ENCODE measurements around the gene LRP5. TPM values are rescaled to one million over a fixed set of nuclear protein-coding genes. Genes with fewer than 3 reads are reported as not detected.

The LRP5 gene
- total RNA-seq, 1 donor from 2014 or later, result 20.2 TPM

DNA sequence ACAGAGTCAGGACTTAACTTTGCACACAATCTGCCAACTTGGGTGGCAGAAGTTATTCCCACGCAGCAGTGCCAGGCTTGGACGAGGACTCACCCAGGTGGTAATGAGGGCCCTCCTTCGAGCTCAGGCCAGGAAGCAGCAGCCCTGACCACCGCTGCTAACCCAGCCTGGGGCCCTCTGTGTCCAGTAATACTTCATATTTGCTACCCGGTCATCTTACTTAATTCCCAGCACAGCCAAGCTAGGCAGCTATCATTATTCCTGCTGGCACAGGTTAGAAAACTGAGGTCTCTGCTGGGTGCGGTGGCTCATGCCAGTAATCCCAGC lies 15.4 kb upstream of the LRP5 start:
- H3K36me3 Mint-ChIP-seq (ENCODE audit: low read depth, unreplicated experiment), result no peaks in the 10 kb centered on the region
- no peak overlapping the region for H3K27ac Mint-ChIP-seq (ENCODE audit: unreplicated experiment)
- no peak overlapping the region for H2AFZ ChIP-seq (ENCODE audit: low read depth, low read length)

DNA sequence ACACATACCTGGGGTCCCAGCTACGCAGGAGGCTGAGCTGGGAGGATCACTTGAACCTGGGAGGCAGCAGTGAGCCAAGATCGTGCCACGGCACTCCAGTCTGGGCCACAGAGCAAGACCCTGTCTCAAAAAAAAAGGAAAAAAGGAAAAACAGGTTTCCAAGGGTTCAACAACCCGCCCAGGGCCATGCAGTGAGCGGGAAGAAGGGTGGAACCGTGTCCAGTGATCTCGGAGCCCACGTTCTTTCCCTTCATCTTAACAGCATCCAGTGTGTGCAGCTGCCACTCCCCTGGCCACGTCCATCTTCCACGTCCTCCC lies 14.9 kb upstream of the LRP5 start:
- H4K20me1 ChIP-seq (ENCODE audit: insufficient read depth, low read length), result no peaks in the 10 kb centered on the region
- no peaks in the 10 kb centered on the region for H3K4me1 ChIP-seq (ENCODE audit: insufficient read depth, low read length)
- H3K4me2 ChIP-seq (ENCODE audit: low read length), result peak overlapping the region; percentile 52
- no peaks in the 10 kb centered on the region for H3K36me3 Mint-ChIP-seq (ENCODE audit: low read depth, unreplicated experiment)
- no peaks in the 10 kb centered on the region for H3K79me2 ChIP-seq (ENCODE audit: insufficient read depth, low read length)
- H3K36me3 ChIP-seq (ENCODE audit: insufficient read depth, low read length), result no peaks in the 10 kb centered on the region
- H3K27ac ChIP-seq (ENCODE audit: low read depth, low read length), result no peak overlapping the region
- DNase-seq (ENCODE audit: low read depth), result no peak
- no peaks in the 10 kb centered on the region for H3K9me3 Mint-ChIP-seq (ENCODE audit: unreplicated experiment)
- H3K27ac Mint-ChIP-seq (ENCODE audit: unreplicated experiment), result no peak overlapping the region
- no peak overlapping the region for H3K4me3 ChIP-seq (ENCODE audit: insufficient read depth, low read depth, low read length)
- H3K9me3 ChIP-seq (ENCODE audit: insufficient read depth, low read depth, low read length), result no peaks in the 10 kb centered on the region
- no peak overlapping the region for H3K4me3 Mint-ChIP-seq (ENCODE audit: unreplicated experiment)
- TF ChIP-seq, protein P1, sequence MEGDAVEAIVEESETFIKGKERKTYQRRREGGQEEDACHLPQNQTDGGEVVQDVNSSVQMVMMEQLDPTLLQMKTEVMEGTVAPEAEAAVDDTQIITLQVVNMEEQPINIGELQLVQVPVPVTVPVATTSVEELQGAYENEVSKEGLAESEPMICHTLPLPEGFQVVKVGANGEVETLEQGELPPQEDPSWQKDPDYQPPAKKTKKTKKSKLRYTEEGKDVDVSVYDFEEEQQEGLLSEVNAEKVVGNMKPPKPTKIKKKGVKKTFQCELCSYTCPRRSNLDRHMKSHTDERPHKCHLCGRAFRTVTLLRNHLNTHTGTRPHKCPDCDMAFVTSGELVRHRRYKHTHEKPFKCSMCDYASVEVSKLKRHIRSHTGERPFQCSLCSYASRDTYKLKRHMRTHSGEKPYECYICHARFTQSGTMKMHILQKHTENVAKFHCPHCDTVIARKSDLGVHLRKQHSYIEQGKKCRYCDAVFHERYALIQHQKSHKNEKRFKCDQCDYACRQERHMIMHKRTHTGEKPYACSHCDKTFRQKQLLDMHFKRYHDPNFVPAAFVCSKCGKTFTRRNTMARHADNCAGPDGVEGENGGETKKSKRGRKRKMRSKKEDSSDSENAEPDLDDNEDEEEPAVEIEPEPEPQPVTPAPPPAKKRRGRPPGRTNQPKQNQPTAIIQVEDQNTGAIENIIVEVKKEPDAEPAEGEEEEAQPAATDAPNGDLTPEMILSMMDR (IDR thresholded peaks at IDR 0.05; ENCODE audit: insufficient read depth, low read depth, low read length), result no peak
- TF ChIP-seq EZH2 (IDR thresholded peaks at IDR 0.05; ENCODE audit: insufficient read depth, low read length), result no peak
- H3K27me3 Mint-ChIP-seq (ENCODE audit: low read depth, unreplicated experiment), result peaks cover 18% of the 10 kb centered on the region
- H3K4me1 Mint-ChIP-seq (ENCODE audit: low read depth, unreplicated experiment), result no peaks in the 10 kb centered on the region
- no peaks in the 10 kb centered on the region for H3K27me3 ChIP-seq (ENCODE audit: insufficient read depth, low read length)
- peak overlapping the region; percentile 67 for H2AFZ ChIP-seq (ENCODE audit: low read depth, low read length)
- H3K9ac ChIP-seq (ENCODE audit: low read length), result no peak overlapping the region
- no peak for FAIRE-seq

More for the DNA sequence above, 15.4 kb upstream of the LRP5 start:
- FAIRE-seq (no peak), DNase-seq (ENCODE audit: low read depth) (no peak)
- H3K4me1 ChIP-seq (ENCODE audit: insufficient read depth, low read length), result no peaks in the 10 kb centered on the region
- no peak overlapping the region for H3K4me2 ChIP-seq (ENCODE audit: low read length)
- H3K4me3 ChIP-seq (ENCODE audit: insufficient read depth, low read depth, low read length), result no peak overlapping the region
- Mint-ChIP-seq H3K4me1 (ENCODE audit: low read depth, unreplicated experiment) (no peaks in the 10 kb centered on the region), H3K27me3 (ENCODE audit: low read depth, unreplicated experiment) (peaks cover 18% of the 10 kb centered on the region), H3K4me3 (ENCODE audit: unreplicated experiment) (no peak overlapping the region), H3K9me3 (ENCODE audit: unreplicated experiment) (no peaks in the 10 kb centered on the region)
- no peaks in the 10 kb centered on the region for H3K36me3 ChIP-seq (ENCODE audit: insufficient read depth, low read length)
- TF ChIP-seq, protein P1 (IDR thresholded peaks at IDR 0.05; ENCODE audit: insufficient read depth, low read depth, low read length), result no peak
- TF ChIP-seq EZH2 (IDR thresholded peaks at IDR 0.05; ENCODE audit: insufficient read depth, low read length), result no peak
- H3K79me2 ChIP-seq (ENCODE audit: insufficient read depth, low read length), result no peaks in the 10 kb centered on the region
- H3K9ac ChIP-seq (ENCODE audit: low read length), result no peak overlapping the region
- no peaks in the 10 kb centered on the region for H3K9me3 ChIP-seq (ENCODE audit: insufficient read depth, low read depth, low read length)
- H4K20me1 ChIP-seq (ENCODE audit: insufficient read depth, low read length), result no peaks in the 10 kb centered on the region
- no peaks in the 10 kb centered on the region for H3K27me3 ChIP-seq (ENCODE audit: insufficient read depth, low read length)
- H3K27ac ChIP-seq (ENCODE audit: low read depth, low read length), result no peak overlapping the region

DNA sequence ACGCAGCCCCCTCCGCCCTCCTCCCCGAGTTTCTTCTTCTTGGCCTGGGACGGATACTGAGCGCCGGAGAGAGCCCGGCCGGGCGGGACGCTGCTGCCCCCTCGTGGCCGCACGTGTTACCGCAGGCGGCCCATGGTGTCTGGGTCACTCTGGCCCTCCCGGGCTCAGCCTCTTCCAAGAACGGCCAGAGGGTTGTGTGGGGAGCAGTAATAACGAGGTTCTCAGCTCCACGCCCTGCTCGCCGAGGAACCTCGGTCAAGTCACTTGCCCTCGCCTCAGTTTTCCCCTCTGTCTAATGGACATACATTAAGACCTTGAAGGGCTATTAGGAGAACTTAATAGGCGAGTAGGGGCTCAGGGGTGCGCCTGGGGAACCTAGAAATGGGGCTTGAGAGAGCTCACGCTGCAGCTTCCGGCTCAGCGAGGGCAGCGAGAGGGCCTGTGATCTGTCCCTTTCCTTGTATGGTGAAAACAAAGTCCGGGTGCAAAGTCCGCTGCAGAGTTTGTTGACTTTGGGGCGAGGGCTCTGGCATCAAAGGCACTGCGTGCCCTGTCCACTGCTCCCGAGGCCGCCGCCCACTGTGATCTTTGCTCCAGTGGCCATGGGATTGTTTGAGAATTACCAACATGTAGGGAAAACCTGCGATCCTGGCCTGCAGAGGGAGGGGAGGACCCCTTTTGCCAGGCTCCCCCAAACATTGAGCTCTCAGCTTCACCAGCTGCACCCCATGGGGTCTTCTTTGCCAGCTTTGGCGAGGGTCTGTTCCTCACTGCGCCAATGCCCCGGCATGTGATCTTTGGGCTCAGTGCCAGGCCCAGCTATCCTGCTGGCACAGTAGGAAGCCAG lies 14.4 kb upstream of the LRP5 start:
- no peaks in the 10 kb centered on the region for H3K9me3 Mint-ChIP-seq (ENCODE audit: unreplicated experiment)
- no peaks in the 10 kb centered on the region for H3K36me3 Mint-ChIP-seq (ENCODE audit: low read depth, unreplicated experiment)
- Histone ChIP-seq H2AFZ (ENCODE audit: low read depth, low read length) (peak overlapping the region; percentile 67), H4K20me1 (ENCODE audit: insufficient read depth, low read length) (no peaks in the 10 kb centered on the region), H3K4me3 (ENCODE audit: insufficient read depth, low read depth, low read length) (no peak overlapping the region), H3K9me3 (ENCODE audit: insufficient read depth, low read depth, low read length) (no peaks in the 10 kb centered on the region), H3K79me2 (ENCODE audit: insufficient read depth, low read length) (no peaks in the 10 kb centered on the region), H3K36me3 (ENCODE audit: insufficient read depth, low read length) (no peaks in the 10 kb centered on the region), H3K4me1 (ENCODE audit: insufficient read depth, low read length) (no peaks in the 10 kb centered on the region), H3K4me2 (ENCODE audit: low read length) (peak overlapping the region; percentile 52), H3K27me3 (ENCODE audit: insufficient read depth, low read length) (no peaks in the 10 kb centered on the region), H3K9ac (ENCODE audit: low read length) (no peak overlapping the region), H3K27ac (ENCODE audit: low read depth, low read length) (no peak overlapping the region)
- peaks cover 18% of the 10 kb centered on the region for H3K27me3 Mint-ChIP-seq (ENCODE audit: low read depth, unreplicated experiment)
- FAIRE-seq (no peak), DNase-seq (ENCODE audit: low read depth) (no peak)
- H3K27ac Mint-ChIP-seq (ENCODE audit: unreplicated experiment), result no peak overlapping the region
- no peaks in the 10 kb centered on the region for H3K4me1 Mint-ChIP-seq (ENCODE audit: low read depth, unreplicated experiment)
- TF ChIP-seq EZH2 (IDR thresholded peaks at IDR 0.05; ENCODE audit: insufficient read depth, low read length), result no peak
- TF ChIP-seq, protein P1 (IDR thresholded peaks at IDR 0.05; ENCODE audit: insufficient read depth, low read depth, low read length), result peak; percentile 71
- H3K4me3 Mint-ChIP-seq (ENCODE audit: unreplicated experiment), result no peak overlapping the region

Data from astrocyte (in vitro differentiated cells and primary cell).